ENCODE data around the gene NOL11. TPM values are rescaled to one million over a fixed set of nuclear protein-coding genes. Genes with fewer than 3 reads are reported as not detected.

The NOL11 gene
- total RNA-seq, 2 experiments from 2014 or later: 74.3 to 76.0 TPM

GRCh38 chr17:67682196-67682595 lies 35.5 kb upstream of the NOL11 start:
- ATAC-seq: no peak
- ChIA-PET CTCF (interaction anchor here (0.7 to 1.0 kb wide), 2 partner anchors 25 to 307 kb away, joined by 3 to 4 read pairs; no protein-coding TSS in a partner anchor), POLR2A (no interaction called here)
- intact Hi-C loops (cut with micrococcal nuclease): no loop called here
- H3K9me3 Mint-ChIP-seq: no peaks in the 10 kb centered on the region
- H3K27ac Mint-ChIP-seq: peak overlapping the region; percentile 7
- TF ChIP-seq, protein P1, sequence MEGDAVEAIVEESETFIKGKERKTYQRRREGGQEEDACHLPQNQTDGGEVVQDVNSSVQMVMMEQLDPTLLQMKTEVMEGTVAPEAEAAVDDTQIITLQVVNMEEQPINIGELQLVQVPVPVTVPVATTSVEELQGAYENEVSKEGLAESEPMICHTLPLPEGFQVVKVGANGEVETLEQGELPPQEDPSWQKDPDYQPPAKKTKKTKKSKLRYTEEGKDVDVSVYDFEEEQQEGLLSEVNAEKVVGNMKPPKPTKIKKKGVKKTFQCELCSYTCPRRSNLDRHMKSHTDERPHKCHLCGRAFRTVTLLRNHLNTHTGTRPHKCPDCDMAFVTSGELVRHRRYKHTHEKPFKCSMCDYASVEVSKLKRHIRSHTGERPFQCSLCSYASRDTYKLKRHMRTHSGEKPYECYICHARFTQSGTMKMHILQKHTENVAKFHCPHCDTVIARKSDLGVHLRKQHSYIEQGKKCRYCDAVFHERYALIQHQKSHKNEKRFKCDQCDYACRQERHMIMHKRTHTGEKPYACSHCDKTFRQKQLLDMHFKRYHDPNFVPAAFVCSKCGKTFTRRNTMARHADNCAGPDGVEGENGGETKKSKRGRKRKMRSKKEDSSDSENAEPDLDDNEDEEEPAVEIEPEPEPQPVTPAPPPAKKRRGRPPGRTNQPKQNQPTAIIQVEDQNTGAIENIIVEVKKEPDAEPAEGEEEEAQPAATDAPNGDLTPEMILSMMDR (IDR thresholded peaks at IDR 0.05): no peak
- peaks cover 10% of the 10 kb centered on the region for H3K36me3 Mint-ChIP-seq (ENCODE audit: low read depth)
- no peak for DNase-seq
- H3K4me3 Mint-ChIP-seq: no peak overlapping the region
- H3K27me3 Mint-ChIP-seq: no peaks in the 10 kb centered on the region
- H3K4me1 Mint-ChIP-seq (ENCODE audit: low read depth): peaks cover 26% of the 10 kb centered on the region

- H3K9me3 Mint-ChIP-seq: no peaks in the 10 kb centered on the region
- no peak overlapping the region for H3K27ac Mint-ChIP-seq
- peaks cover 3% of the 10 kb centered on the region for H3K36me3 Mint-ChIP-seq (ENCODE audit: low read depth)
- intact Hi-C loops (cut with micrococcal nuclease): no loop called here
- H3K4me3 Mint-ChIP-seq: no peak overlapping the region
- DNase-seq: no peak
- peaks cover 15% of the 10 kb centered on the region for H3K4me1 Mint-ChIP-seq (ENCODE audit: low read depth)
- no peak for ATAC-seq
- no peaks in the 10 kb centered on the region for H3K27me3 Mint-ChIP-seq
- ChIA-PET CTCF (interaction anchor here (1.3 to 4.0 kb wide), 2 partner anchors 311 kb away, joined by 6 to 65 read pairs; partner anchors contain the start of gene PITPNC1), POLR2A (interaction anchor here (0.8 kb wide), 1 partner anchor 35 kb away, joined by 3 read pairs; no protein-coding TSS in a partner anchor)
- TF ChIP-seq, protein P1 (IDR thresholded peaks at IDR 0.05): no peak
These were observed 32.4 kb upstream of the NOL11 start for GRCh38 chr17:67685351-67685750.

DNA sequence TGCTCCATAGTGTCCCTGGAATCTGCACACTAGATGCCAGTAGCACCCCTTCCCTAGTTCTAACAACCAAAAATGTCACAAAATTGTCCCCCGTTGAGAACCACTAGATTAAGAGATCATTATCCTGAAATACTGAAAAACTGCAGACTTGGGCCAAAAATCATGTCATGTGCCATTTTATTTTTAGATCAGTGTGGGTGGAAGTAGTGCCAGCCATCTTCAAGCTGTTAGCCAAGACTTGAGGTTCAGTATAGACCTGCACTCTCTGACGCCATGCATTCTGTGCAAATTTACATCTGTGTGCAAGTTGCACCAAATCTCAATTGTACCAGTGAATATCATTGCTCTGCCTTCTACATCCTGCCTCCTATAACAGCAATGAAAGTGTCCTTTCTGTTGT lies 31.5 kb upstream of the NOL11 start:
- H3K36me3 Mint-ChIP-seq (ENCODE audit: low read depth): no peaks in the 10 kb centered on the region
- ATAC-seq (no peak), DNase-seq (no peak)
- CTCF ChIA-PET: interaction anchor here (1.1 to 4.0 kb wide), 5 partner anchors 9 to 312 kb away, joined by 3 to 65 read pairs (median 7); partner anchors contain the start of gene PITPNC1
- H3K4me1 Mint-ChIP-seq (ENCODE audit: low read depth): peaks cover 8% of the 10 kb centered on the region
- no peaks in the 10 kb centered on the region for H3K9me3 Mint-ChIP-seq
- intact Hi-C loops (cut with micrococcal nuclease): no loop called here
- H3K4me3 Mint-ChIP-seq: no peak overlapping the region
- H3K27me3 Mint-ChIP-seq: no peaks in the 10 kb centered on the region
- TF ChIP-seq, protein P1 (IDR thresholded peaks at IDR 0.05): no peak
- POLR2A ChIA-PET: no interaction called here
- H3K27ac Mint-ChIP-seq: peak overlapping the region; percentile 22

- Mint-ChIP-seq H3K27me3 (no peaks in the 10 kb centered on the region), H3K4me1 (ENCODE audit: low read depth) (peaks cover 8% of the 10 kb centered on the region), H3K9me3 (no peaks in the 10 kb centered on the region), H3K4me3 (no peak overlapping the region), H3K27ac (no peak overlapping the region), H3K36me3 (ENCODE audit: low read depth) (peaks cover 1% of the 10 kb centered on the region)
- TF ChIP-seq, protein P1 (IDR thresholded peaks at IDR 0.05): no peak
- no peak for ATAC-seq
- no peak for DNase-seq
- ChIA-PET CTCF (interaction anchor here (0.6 to 4.0 kb wide), 8 partner anchors 10 to 318 kb away, joined by 3 to 65 read pairs (median 6); partner anchors contain the start of gene PITPNC1), POLR2A (no interaction called here)
- intact Hi-C loops (cut with micrococcal nuclease): no loop called here
These were observed 30.2 kb upstream of the NOL11 start for GRCh38 chr17:67687511-67687910.

- ATAC-seq: no peak
These were observed 28.1 kb upstream of the NOL11 start for GRCh38 chr17:67689534-67690177.

More at GRCh38 chr17:67689534-67690177, 28.1 kb upstream of the NOL11 start:
- TF ChIP-seq, protein P1 (IDR thresholded peaks at IDR 0.05): peak; percentile 81
- Mint-ChIP-seq H3K9me3 (no peaks in the 10 kb centered on the region), H3K4me3 (no peak overlapping the region), H3K36me3 (ENCODE audit: low read depth) (peaks cover 5% of the 10 kb centered on the region), H3K27ac (no peak overlapping the region), H3K27me3 (no peaks in the 10 kb centered on the region), H3K4me1 (ENCODE audit: low read depth) (peaks cover 8% of the 10 kb centered on the region)
- DNase-seq: peak; percentile 66
- POLR2A ChIA-PET: interaction anchor here (0.8 kb wide), 2 partner anchors 78 to 329 kb away, joined by 3 read pairs; no protein-coding TSS in a partner anchor
- intact Hi-C loops (cut with micrococcal nuclease): loop anchor here (1.0 kb wide), 1 partner anchor 315 kb away; no protein-coding TSS in a partner anchor
- CTCF ChIA-PET: interaction anchor here (0.7 to 3.0 kb wide), 28 partner anchors 11 to 327 kb away, joined by 3 to 21 read pairs (median 4); no protein-coding TSS in a partner anchor

Measured in activated CD8-positive, alpha-beta T cell treated with anti-CD3 and anti-CD28 coated beads for 36 hours (primary cell).